Body of pancreas (tissue), 4 donors: ENCODE measurements around the gene RGPD8.
"Not testable (repeated sequence)": the region's sequence is repeated elsewhere in the genome, so short reads cannot be mapped to it uniquely, and the experiment has no call there.

ENCODE experiments used
- CTCF ChIP-seq, 7 experiments: fragments of 450-650 bp in 4 of 7; fragments of 200-600 bp in 3 of 7; sonication (generic) in 3 of 7; IDR thresholded peaks; one replicate each; pipeline ENCODE4 v1.5.1; 2016 to 2019; ENCODE audit warnings: antibody characterized with exemption in 7 of 7
- POLR2A ChIP-seq, 3 donors: fragments of 450-650 bp; IDR thresholded peaks; one replicate each; pipeline ENCODE4 v1.6.1; 2016; ENCODE audit warnings: antibody characterized with exemption in 3 of 3, mild to moderate bottlenecking in 2 of 3

DNA sequence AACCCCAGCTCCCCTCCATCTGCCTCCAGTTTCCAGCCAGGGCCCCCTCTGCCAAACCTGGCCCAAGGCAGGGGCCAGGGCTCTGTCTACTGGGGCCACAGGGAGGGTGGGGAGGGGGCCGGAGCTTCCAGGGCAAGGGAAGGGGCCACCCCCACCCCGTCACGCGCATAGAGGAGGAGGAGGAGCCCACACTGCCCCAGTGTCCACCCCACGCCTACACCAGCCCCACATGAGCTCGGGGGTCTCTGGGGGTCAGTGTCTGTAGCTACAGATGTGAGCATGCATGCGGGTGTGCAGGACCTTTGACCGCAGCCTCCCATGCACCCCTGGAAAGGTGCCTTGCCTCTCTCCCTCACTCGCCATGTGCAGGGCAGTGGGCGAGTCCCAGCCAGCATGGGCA, 3.5 kb upstream of the RGPD8 start:
- TF ChIP-seq CTCF, POLR2A (IDR thresholded peaks at IDR 0.05): not testable (repeated sequence)
